Keratinocyte (primary cell): Measurements from ENCODE around the gene DNAJC18. TPM values are rescaled to one million over a fixed set of nuclear protein-coding genes. Genes with fewer than 3 reads are reported as not detected.

Source experiments
- DNase-seq: peaks from one replicate; pipeline ENCODE4 v3.0.0-alpha.2; 2011; ENCODE audit warnings: low read depth, missing footprints, low spot score
- FAIRE-seq: peaks from 2 replicates; lab custom pipeline; 2011; peaks lifted over from hg19 to GRCh38; lab: Jason Lieb, UNC
- H2AFZ ChIP-seq: 2 replicates; pipeline ENCODE4 v1.6.0; 2012; ENCODE audit warnings: low read length, control low read depth, inconsistent platforms; ENCODE audit not compliant: control insufficient read depth
- H3K27ac ChIP-seq: 2 replicates; pipeline ENCODE4 v1.5.1; 2011; ENCODE audit warnings: low read length; ENCODE audit not compliant: control insufficient read depth, insufficient read depth
- H3K27me3 ChIP-seq: 3 replicates; pipeline ENCODE4 v1.6.0; 2011; ENCODE audit warnings: low read length; ENCODE audit not compliant: control insufficient read depth, insufficient read depth; ENCODE audit errors: extremely low read depth
- H3K36me3 ChIP-seq, 2 experiments: 2 replicates in 1 of 2; 3 replicates in 1 of 2; pipeline ENCODE4 v1.5.1; 2011; ENCODE audit warnings: low read length in 2 of 2, mild to moderate bottlenecking in 1 of 2; ENCODE audit not compliant: control insufficient read depth in 2 of 2, insufficient read depth in 2 of 2; ENCODE audit errors: extremely low read depth in 1 of 2
- H3K4me1 ChIP-seq: 3 replicates; pipeline ENCODE4 v1.5.1; 2011; ENCODE audit warnings: low read length; ENCODE audit not compliant: control insufficient read depth, insufficient read depth; ENCODE audit errors: extremely low read depth
- H3K4me2 ChIP-seq: 3 replicates; pipeline ENCODE4 v1.6.0; 2011; ENCODE audit warnings: low read depth, low read length; ENCODE audit not compliant: control insufficient read depth, insufficient read depth; ENCODE audit errors: extremely low read depth
- H3K4me3 ChIP-seq, 3 experiments: fragments of 200-600 bp in 1 of 3; sonication (generic) in 1 of 3; 2 replicates in 2 of 3; 3 replicates in 1 of 3; pipeline ENCODE4 v1.5.1; 2011 to 2016; ENCODE audit warnings: low read length in 3 of 3, mild to moderate bottlenecking in 3 of 3, control low read depth in 2 of 3, inconsistent platforms in 1 of 3, low read depth in 1 of 3, mixed read lengths in 1 of 3, mixed run types in 1 of 3, moderate library complexity in 1 of 3; ENCODE audit not compliant: control insufficient read depth in 2 of 3, insufficient read depth in 2 of 3; ENCODE audit errors: extremely low read depth in 1 of 3
- H3K79me2 ChIP-seq: 2 replicates; pipeline ENCODE4 v1.6.0; 2012; ENCODE audit warnings: low read length; ENCODE audit not compliant: control insufficient read depth, insufficient read depth
- H3K9ac ChIP-seq: 3 replicates; pipeline ENCODE4 v1.6.0; 2011; ENCODE audit warnings: low read length; ENCODE audit not compliant: control insufficient read depth, insufficient read depth; ENCODE audit errors: extremely low read depth
- H3K9me1 ChIP-seq: 3 replicates; pipeline ENCODE4 v1.6.0; 2011; ENCODE audit warnings: low read length; ENCODE audit not compliant: control insufficient read depth, insufficient read depth; ENCODE audit errors: extremely low read depth
- H3K9me3 ChIP-seq: 2 replicates; pipeline ENCODE4 v1.5.1; 2012; ENCODE audit warnings: low read depth, low read length; ENCODE audit not compliant: control insufficient read depth
- H4K20me1 ChIP-seq: 3 replicates; pipeline ENCODE4 v1.6.0; 2011; ENCODE audit warnings: low read length; ENCODE audit not compliant: control insufficient read depth, insufficient read depth; ENCODE audit errors: extremely low read depth
- CTCF ChIP-seq, 3 experiments: IDR thresholded peaks in 1 of 3; conservative IDR thresholded peaks in 1 of 3; optimal IDR thresholded peaks in 1 of 3; 2 replicates in 2 of 3; 3 replicates in 1 of 3; pipeline versions ENCODE3 to v1.5.1; 2011; ENCODE audit warnings: low read length in 3 of 3, mild to moderate bottlenecking in 3 of 3, moderate library complexity in 2 of 3, control low read depth in 1 of 3, inconsistent platforms in 1 of 3; ENCODE audit not compliant: insufficient read depth in 2 of 3; ENCODE audit errors: extremely low read depth in 1 of 3
- EZH2 ChIP-seq: IDR thresholded peaks from one replicate; pipeline ENCODE4 v1.6.1; 2012; ENCODE audit warnings: inconsistent platforms, mild to moderate bottlenecking, low read length, moderate library complexity
- dilution Hi-C: fragments of 300-500 bp; cut with MboI; formaldehyde crosslinking; loops from one replicate; pipeline ENCODE4 v1.7.0; 2020; ENCODE audit warnings: low sequenced_read_pairs; ENCODE audit not compliant: extremely low pct_ligation_motif_present
- polyA plus RNA-seq, 5 experiments: library from polyadenylated mRNA; depleted of rRNA in 3 of 5; stranded (reverse) in 3 of 5; stranded (forward) in 1 of 5; unstranded in 1 of 5; fragments of >200 nt; gene quantifications; 1 replicate in 1 of 5; 2 replicates in 3 of 5; 3 replicates in 1 of 5; pipeline versions ENCODE4 v1.2.1 to v1.2.3, GENCODE V29; 2011 to 2012; ENCODE audit warnings: missing spikeins in 2 of 5, low read depth in 1 of 5, low replicate concordance in 1 of 5

The DNAJC18 gene
- polyA plus RNA-seq, 1 donor (not counting 4 experiments of a cell fraction or from before 2014, with no cell fraction given) = 6.6 TPM

- Histone ChIP-seq H3K79me2 (peaks cover 15% of the 10 kb centered on the region), H3K9me1 (no peaks in the 10 kb centered on the region), H3K27ac (no peak overlapping the region), H3K27me3 (no peaks in the 10 kb centered on the region), H3K4me2 (no peak overlapping the region), H3K4me1 (no peaks in the 10 kb centered on the region), H3K9ac (no peak overlapping the region), H4K20me1 (no peaks in the 10 kb centered on the region), H3K36me3 (peaks cover 11 to 13% of the 10 kb centered on the region in 2 experiments), H3K4me3 (no peak overlapping the region), H3K9me3 (no peaks in the 10 kb centered on the region), H2AFZ (no peak overlapping the region)
- dilution Hi-C loops = no loop called here
- no peak for TF ChIP-seq CTCF (optimal IDR thresholded peaks at IDR 0.05 in 1 of 3, IDR thresholded peaks at IDR 0.05 in 1 of 3, conservative IDR thresholded peaks at IDR 0.05 in 1 of 3; ENCODE audit: extremely low read depth in 1 of 3, insufficient read depth in 2 of 3, low read length in 3 of 3)
- FAIRE-seq (no peak), DNase-seq (no peak)
These were observed 74.9 kb downstream of the DNAJC18 start for GRCh38 chr5:139364466-139364865.

GRCh38 chr5:139363937-139364336, 75.4 kb downstream of the DNAJC18 start:
- DNase-seq (no peak), FAIRE-seq (no peak)
- dilution Hi-C loops = no loop called here
- Histone ChIP-seq H3K4me3 (no peak overlapping the region), H3K4me2 (no peak overlapping the region), H3K9ac (no peak overlapping the region), H3K36me3 (peaks cover 7 to 11% of the 10 kb centered on the region in 2 experiments), H3K79me2 (peaks cover 20% of the 10 kb centered on the region), H4K20me1 (no peaks in the 10 kb centered on the region), H3K4me1 (no peaks in the 10 kb centered on the region), H3K9me3 (no peaks in the 10 kb centered on the region), H2AFZ (no peak overlapping the region), H3K27ac (no peak overlapping the region), H3K27me3 (no peaks in the 10 kb centered on the region), H3K9me1 (no peaks in the 10 kb centered on the region)
- TF ChIP-seq EZH2 (no peak), CTCF (optimal IDR thresholded peaks at IDR 0.05 in 1 of 3, IDR thresholded peaks at IDR 0.05 in 1 of 3, conservative IDR thresholded peaks at IDR 0.05 in 1 of 3; ENCODE audit: extremely low read depth in 1 of 3, insufficient read depth in 2 of 3, low read length in 3 of 3) (no peak)
